A549 (cell line): Measurements from ENCODE around the gene KDM5C. TPM values are rescaled to one million over a fixed set of nuclear protein-coding genes. Genes with fewer than 3 reads are reported as not detected.
"Not testable (repeated sequence)": the region's sequence is repeated elsewhere in the genome, so short reads cannot be mapped to it uniquely, and the experiment has no call there.

Experiments
- ATAC-seq, 2 experiments: fragments of 200-7000 bp in 1 of 2; fragments of >200 bp in 1 of 2; cut with Nextera tagmentation in 1 of 2; cut with Tn5 transposase in 1 of 2; 3 replicates each; pipeline versions ENCODE4 v1.8.0 to v1.9.1; 2018 to 2020; ENCODE audit warnings: mild to moderate bottlenecking in 1 of 2, moderate library complexity in 1 of 2
- CTCF ChIA-PET: fragments of 300-600 bp; sonication (Branson Sonifier 250); formaldehyde crosslinking; extraction: SDS; loops from one replicate; lab custom pipeline; 2021; ENCODE audit warnings: antibody characterized with exemption, inconsistent platforms; lab: Yijun Ruan, JAX
- POLR2A ChIA-PET: fragments of 350-600 bp; formaldehyde crosslinking; extraction: SDS; loops from one replicate; lab custom pipeline; 2021; ENCODE audit warnings: antibody characterized with exemption, inconsistent platforms; lab: Yijun Ruan, JAX
- DNase-seq, 2 experiments: peaks; one replicate each; pipeline versions ENCODE4 v3.0.0 to v3.0.0-alpha.2; 2011 to 2016; ENCODE audit warnings: low read depth in 1 of 2, low spot score in 1 of 2
- FAIRE-seq: peaks from 2 replicates; lab custom pipeline; 2011; peaks lifted over from hg19 to GRCh38; lab: Jason Lieb, UNC
- H3K27ac ChIP-seq, 2 experiments: fragments of >200 bp; sonication (Bioruptor Twin); formaldehyde crosslinking; 3 replicates each; pipeline ENCODE4 v1.5.1; 2016 to 2017
- H3K4me1 ChIP-seq: fragments of >200 bp; sonication (Bioruptor Twin); formaldehyde crosslinking; 3 replicates; pipeline ENCODE4 v1.6.1; 2016
- H3K4me2 ChIP-seq: fragments of >200 bp; sonication (Bioruptor Twin); formaldehyde crosslinking; 3 replicates; pipeline ENCODE4 v1.6.1; 2016
- H3K4me3 ChIP-seq: fragments of >200 bp; sonication (Bioruptor Twin); formaldehyde crosslinking; 3 replicates; pipeline ENCODE4 v1.5.1; 2016
- H3K9me3 ChIP-seq: fragments of >200 bp; sonication (Bioruptor Twin); formaldehyde crosslinking; 3 replicates; pipeline ENCODE4 v1.6.1; 2016
- BHLHE40 ChIP-seq: IDR thresholded peaks from 2 replicates; pipeline ENCODE4 v1.6.1; 2012; ENCODE audit warnings: low read depth, low read length, inconsistent platforms
- CHD4 ChIP-seq: fragments of 200-600 bp; sonication (generic); IDR thresholded peaks from 2 replicates; pipeline ENCODE4 v1.6.1; 2016; ENCODE audit warnings: antibody characterized with exemption, mild to moderate bottlenecking, borderline replicate concordance
- HOXA7 ChIP-seq: fragments of 250-450 bp; sonication (Bioruptor Pico); IDR thresholded peaks from 2 replicates; pipeline ENCODE4 v1.5.0; 2020; ENCODE audit warnings: mild to moderate bottlenecking, moderate library complexity
- HOXB5 ChIP-seq: fragments of 250-450 bp; sonication (Bioruptor Pico); IDR thresholded peaks from 2 replicates; pipeline ENCODE4 v1.5.0; 2020; ENCODE audit warnings: mild to moderate bottlenecking, moderate library complexity
- KDM5A ChIP-seq: fragments of 200-600 bp; sonication (generic); IDR thresholded peaks from 2 replicates; pipeline ENCODE4 v1.6.1; 2016; ENCODE audit warnings: antibody characterized with exemption, mild to moderate bottlenecking
- MAZ ChIP-seq: fragments of 150-350 bp; IDR thresholded peaks from 2 replicates; pipeline ENCODE4 v1.6.1; 2014; ENCODE audit warnings: antibody characterized with exemption, low read depth, low read length, borderline replicate concordance
- NR3C1 ChIP-seq: fragments of >200 bp; sonication (Bioruptor Twin); formaldehyde crosslinking; IDR thresholded peaks from 3 replicates; pipeline ENCODE4 v1.6.1; 2017
- RFX5 ChIP-seq: fragments of 450-650 bp; IDR thresholded peaks from 2 replicates; pipeline ENCODE4 v1.7.1; 2014; ENCODE audit warnings: antibody characterized with exemption, mild to moderate bottlenecking, moderate library complexity
- WGBS: methylation state at CpG from one replicate; pipeline ENCODE4 v1.1.6; 2017; ENCODE audit errors: missing lambda C conversion rate; 5-methylcytosine and 5-hydroxymethylcytosine counted together
- polyA plus RNA-seq, 4 experiments: library from polyadenylated mRNA; depleted of rRNA in 3 of 4; stranded (reverse); fragments of >200 nt; fragmentation: RNase III in 1 of 4; extraction: RNeasy Plus Mini Kit Qiagen cat#74134 plus additional on column Dnase treatment in 1 of 4; gene quantifications; 2 replicates in 3 of 4; 3 replicates in 1 of 4; pipeline ENCODE4 v1.2.3, GENCODE V29; 2011 to 2017
- TF ChIP-seq, protein P1 (sequence below): fragments of 250-450 bp; sonication (Bioruptor Pico); IDR thresholded peaks from 2 replicates; pipeline ENCODE4 v1.5.0; 2020; ENCODE audit warnings: low read depth, mild to moderate bottlenecking, moderate library complexity
- TF ChIP-seq, protein P2 (sequence below): fragments of 200-600 bp; sonication (generic); IDR thresholded peaks from 2 replicates; pipeline ENCODE4 v1.6.1; 2016; ENCODE audit warnings: antibody characterized with exemption, mild to moderate bottlenecking, moderate library complexity
- TF ChIP-seq, protein P3 (sequence below): fragments of >200 bp; sonication (Bioruptor Twin); formaldehyde crosslinking; IDR thresholded peaks from 2 replicates; pipeline ENCODE4 v1.6.1; 2016
- TF ChIP-seq, protein P4 (sequence below): fragments of >200 bp; sonication (Bioruptor Twin); formaldehyde crosslinking; IDR thresholded peaks from 3 replicates; pipeline ENCODE4 v1.5.1; 2016

The KDM5C gene
- polyA plus RNA-seq, 2 of the 4 experiments (the other 2 are of a cell fraction), result 46.5 to 66.8 TPM

DNA sequence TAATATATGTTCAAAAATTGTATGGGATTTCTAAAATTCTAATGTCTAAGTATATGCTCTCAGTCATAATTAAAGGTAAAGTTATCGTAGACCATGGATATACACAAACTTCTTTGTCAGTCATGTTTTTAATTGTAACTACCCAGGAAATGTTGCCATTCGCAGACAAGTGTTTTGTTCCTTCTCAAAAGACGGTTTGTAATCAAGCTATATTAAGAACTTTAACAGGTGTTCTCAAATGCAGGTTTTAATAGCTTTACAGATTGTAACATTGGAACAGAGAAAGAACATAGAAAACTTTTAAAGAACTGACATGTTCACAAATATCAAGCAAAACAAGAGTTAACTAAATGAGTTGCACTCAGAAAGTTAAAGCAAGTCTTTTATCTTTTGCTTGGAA is 58.9 kb downstream of the KDM5C start:
- FAIRE-seq (no peak), DNase-seq (no peak), ATAC-seq (no peak)
- WGBS, result 94% methylated on average over 3 of the region's 3 CpGs
- CTCF ChIA-PET, result no interaction called here
- no peak overlapping the region for H3K27ac ChIP-seq
- no peak overlapping the region for H3K4me3 ChIP-seq
- POLR2A ChIA-PET, result no interaction called here
- TF ChIP-seq KDM5A (no peak), BHLHE40 (no peak), NR3C1 (no peak), HOXB5 (CRISPR knock-in tag) (no peak)
- TF ChIP-seq, protein P1, sequence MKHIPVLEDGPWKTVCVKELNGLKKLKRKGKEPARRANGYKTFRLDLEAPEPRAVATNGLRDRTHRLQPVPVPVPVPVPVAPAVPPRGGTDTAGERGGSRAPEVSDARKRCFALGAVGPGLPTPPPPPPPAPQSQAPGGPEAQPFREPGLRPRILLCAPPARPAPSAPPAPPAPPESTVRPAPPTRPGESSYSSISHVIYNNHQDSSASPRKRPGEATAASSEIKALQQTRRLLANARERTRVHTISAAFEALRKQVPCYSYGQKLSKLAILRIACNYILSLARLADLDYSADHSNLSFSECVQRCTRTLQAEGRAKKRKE (CRISPR knock-in tag), result no peak
- H3K4me1 ChIP-seq, result no peaks in the 10 kb centered on the region
- no peak overlapping the region for H3K4me2 ChIP-seq
- H3K9me3 ChIP-seq, result no peaks in the 10 kb centered on the region

DNA sequence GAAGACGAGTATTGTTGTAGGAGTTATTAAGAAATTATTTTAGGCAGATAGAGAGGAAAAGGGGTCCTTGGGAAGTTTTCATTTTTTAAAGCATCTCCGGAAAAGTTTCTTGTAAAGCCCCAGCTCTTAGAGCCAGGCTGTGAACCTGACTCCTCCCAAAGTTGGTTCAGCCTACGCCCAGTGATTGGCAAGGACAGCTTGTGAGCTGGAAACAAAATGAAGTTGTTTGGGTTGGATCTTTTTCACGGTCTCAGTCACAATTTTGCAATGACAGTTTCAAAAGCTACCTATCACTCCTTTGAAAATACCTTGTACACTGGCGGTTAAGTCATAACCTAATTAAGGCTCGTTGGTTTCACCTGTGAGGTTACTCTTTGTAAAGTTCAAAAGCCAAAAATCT is 60.4 kb downstream of the KDM5C start:
- H3K4me3 ChIP-seq, H3K4me2 ChIP-seq, CTCF ChIA-PET, ATAC-seq, H3K9me3 ChIP-seq, H3K27ac ChIP-seq, DNase-seq, FAIRE-seq, POLR2A ChIA-PET, H3K4me1 ChIP-seq: not testable (repeated sequence)
- 81% methylated on average over 6 of the region's 6 CpGs for WGBS

DNA sequence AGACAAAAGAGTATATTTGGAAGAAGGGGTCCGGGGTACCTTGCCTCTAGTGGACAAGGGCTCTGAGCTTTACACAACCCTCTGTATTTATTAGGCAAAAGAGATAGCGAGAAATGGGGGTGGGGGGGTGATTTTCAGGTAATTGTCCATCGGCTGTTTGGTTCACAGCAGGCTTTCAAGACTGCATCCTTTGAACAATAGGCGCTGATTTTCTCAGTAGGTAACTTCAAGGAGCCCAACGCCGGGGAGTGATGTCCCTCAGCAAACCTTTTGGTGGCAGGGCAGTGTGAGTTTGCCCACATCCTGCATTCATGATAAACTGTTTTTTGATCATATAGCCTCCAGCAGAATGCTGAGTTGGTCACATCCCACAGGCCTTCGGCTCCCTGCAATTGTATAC is 61.6 kb downstream of the KDM5C start:
- no peak overlapping the region for H3K27ac ChIP-seq
- TF ChIP-seq MAZ, result no peak
- TF ChIP-seq, protein P2, sequence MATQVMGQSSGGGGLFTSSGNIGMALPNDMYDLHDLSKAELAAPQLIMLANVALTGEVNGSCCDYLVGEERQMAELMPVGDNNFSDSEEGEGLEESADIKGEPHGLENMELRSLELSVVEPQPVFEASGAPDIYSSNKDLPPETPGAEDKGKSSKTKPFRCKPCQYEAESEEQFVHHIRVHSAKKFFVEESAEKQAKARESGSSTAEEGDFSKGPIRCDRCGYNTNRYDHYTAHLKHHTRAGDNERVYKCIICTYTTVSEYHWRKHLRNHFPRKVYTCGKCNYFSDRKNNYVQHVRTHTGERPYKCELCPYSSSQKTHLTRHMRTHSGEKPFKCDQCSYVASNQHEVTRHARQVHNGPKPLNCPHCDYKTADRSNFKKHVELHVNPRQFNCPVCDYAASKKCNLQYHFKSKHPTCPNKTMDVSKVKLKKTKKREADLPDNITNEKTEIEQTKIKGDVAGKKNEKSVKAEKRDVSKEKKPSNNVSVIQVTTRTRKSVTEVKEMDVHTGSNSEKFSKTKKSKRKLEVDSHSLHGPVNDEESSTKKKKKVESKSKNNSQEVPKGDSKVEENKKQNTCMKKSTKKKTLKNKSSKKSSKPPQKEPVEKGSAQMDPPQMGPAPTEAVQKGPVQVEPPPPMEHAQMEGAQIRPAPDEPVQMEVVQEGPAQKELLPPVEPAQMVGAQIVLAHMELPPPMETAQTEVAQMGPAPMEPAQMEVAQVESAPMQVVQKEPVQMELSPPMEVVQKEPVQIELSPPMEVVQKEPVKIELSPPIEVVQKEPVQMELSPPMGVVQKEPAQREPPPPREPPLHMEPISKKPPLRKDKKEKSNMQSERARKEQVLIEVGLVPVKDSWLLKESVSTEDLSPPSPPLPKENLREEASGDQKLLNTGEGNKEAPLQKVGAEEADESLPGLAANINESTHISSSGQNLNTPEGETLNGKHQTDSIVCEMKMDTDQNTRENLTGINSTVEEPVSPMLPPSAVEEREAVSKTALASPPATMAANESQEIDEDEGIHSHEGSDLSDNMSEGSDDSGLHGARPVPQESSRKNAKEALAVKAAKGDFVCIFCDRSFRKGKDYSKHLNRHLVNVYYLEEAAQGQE, result no peak
- no peak for TF ChIP-seq RFX5
- no peak for TF ChIP-seq HOXB5 (CRISPR knock-in tag)
- no peak for TF ChIP-seq HOXA7 (CRISPR knock-in tag)
- TF ChIP-seq, protein P3, sequence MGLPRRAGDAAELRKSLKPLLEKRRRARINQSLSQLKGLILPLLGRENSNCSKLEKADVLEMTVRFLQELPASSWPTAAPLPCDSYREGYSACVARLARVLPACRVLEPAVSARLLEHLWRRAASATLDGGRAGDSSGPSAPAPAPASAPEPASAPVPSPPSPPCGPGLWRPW, result no peak
- TF ChIP-seq CHD4, result no peak
- TF ChIP-seq, protein P4, sequence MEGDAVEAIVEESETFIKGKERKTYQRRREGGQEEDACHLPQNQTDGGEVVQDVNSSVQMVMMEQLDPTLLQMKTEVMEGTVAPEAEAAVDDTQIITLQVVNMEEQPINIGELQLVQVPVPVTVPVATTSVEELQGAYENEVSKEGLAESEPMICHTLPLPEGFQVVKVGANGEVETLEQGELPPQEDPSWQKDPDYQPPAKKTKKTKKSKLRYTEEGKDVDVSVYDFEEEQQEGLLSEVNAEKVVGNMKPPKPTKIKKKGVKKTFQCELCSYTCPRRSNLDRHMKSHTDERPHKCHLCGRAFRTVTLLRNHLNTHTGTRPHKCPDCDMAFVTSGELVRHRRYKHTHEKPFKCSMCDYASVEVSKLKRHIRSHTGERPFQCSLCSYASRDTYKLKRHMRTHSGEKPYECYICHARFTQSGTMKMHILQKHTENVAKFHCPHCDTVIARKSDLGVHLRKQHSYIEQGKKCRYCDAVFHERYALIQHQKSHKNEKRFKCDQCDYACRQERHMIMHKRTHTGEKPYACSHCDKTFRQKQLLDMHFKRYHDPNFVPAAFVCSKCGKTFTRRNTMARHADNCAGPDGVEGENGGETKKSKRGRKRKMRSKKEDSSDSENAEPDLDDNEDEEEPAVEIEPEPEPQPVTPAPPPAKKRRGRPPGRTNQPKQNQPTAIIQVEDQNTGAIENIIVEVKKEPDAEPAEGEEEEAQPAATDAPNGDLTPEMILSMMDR, result no peak
- TF ChIP-seq, all 56 proteins: peak for 0
- ATAC-seq (no peak), FAIRE-seq (no peak), DNase-seq (no peak)
- Histone ChIP-seq H3K9me3 (no peaks in the 10 kb centered on the region), H3K4me3 (no peak overlapping the region), H3K4me1 (no peaks in the 10 kb centered on the region), H3K4me2 (no peak overlapping the region)
- ChIA-PET POLR2A (no interaction called here), CTCF (no interaction called here)
- WGBS, result 90% methylated on average over 7 of the region's 7 CpGs
